Retinal pigment epithelial cell (primary cell): Measurements from ENCODE around the gene PAX6.

Source experiments
- DNase-seq: peaks from one replicate; pipeline ENCODE4 v3.0.0-alpha.2; 2010; ENCODE audit warnings: low read depth
- H3K4me3 ChIP-seq: 2 replicates; pipeline ENCODE4 v1.5.1; 2011; ENCODE audit warnings: mild to moderate bottlenecking, low read length, control low read depth, moderate library complexity
- CTCF ChIP-seq: conservative IDR thresholded peaks from 2 replicates; pipeline ENCODE4 v1.5.1; 2011; ENCODE audit warnings: low read depth, low read length, control low read depth, inconsistent platforms

The PAX6 gene

GRCh38 chr11:31802990-31803812, 7.9 kb downstream of the PAX6 start:
- no peak for TF ChIP-seq CTCF
- no peak for DNase-seq

GRCh38 chr11:31802609-31802989, 8.5 kb downstream of the PAX6 start:
- TF ChIP-seq CTCF: no peak
- no peak for DNase-seq
- peak overlapping the region; percentile 42 for H3K4me3 ChIP-seq

More at GRCh38 chr11:31802990-31803812, 7.9 kb downstream of the PAX6 start:
- peak overlapping the region; percentile 42 for H3K4me3 ChIP-seq

- no peak overlapping the region for H3K4me3 ChIP-seq
- TF ChIP-seq CTCF: no peak
Observed at GRCh38 chr11:31802000-31802551, 9.0 kb downstream of the PAX6 start.

GRCh38 chr11:31801298-31801702, 9.8 kb downstream of the PAX6 start:
- no peak for DNase-seq
- TF ChIP-seq CTCF: no peak
- no peak overlapping the region for H3K4me3 ChIP-seq

More at GRCh38 chr11:31802000-31802551, 9.0 kb downstream of the PAX6 start:
- DNase-seq: no peak

GRCh38 chr11:31800398-31801265, 10.5 kb downstream of the PAX6 start:
- no peak for DNase-seq
- no peak for TF ChIP-seq CTCF

GRCh38 chr11:31799435-31800397, 11.4 kb downstream of the PAX6 start:
- peak overlapping the region; percentile 6 for H3K4me3 ChIP-seq
- no peak for DNase-seq
- TF ChIP-seq CTCF: no peak

More at GRCh38 chr11:31800398-31801265, 10.5 kb downstream of the PAX6 start:
- no peak overlapping the region for H3K4me3 ChIP-seq
